ENCODE data around the gene DGKI.

DGKI gene

DNA sequence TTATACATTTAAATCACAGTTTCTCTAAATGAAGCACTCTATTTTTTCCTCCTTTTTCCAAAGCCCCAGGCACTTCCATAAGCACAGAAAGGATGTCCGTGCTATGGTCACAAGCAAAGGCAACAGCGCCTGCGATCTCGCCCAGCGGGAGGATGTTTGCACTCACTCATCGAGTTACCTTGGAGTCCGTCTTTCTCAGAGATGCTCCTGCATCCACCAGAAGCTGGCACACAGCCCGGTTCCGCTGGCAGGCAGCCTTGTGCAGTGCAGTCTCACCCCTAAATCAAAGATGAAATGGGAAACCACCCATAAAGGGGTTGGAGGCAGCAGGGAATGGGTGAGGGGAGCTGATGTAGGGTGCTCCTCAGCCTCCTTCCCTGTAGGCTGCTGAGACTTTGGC lies 451.4 kb downstream of the DGKI start:
- DNase-seq = no peak

DNA sequence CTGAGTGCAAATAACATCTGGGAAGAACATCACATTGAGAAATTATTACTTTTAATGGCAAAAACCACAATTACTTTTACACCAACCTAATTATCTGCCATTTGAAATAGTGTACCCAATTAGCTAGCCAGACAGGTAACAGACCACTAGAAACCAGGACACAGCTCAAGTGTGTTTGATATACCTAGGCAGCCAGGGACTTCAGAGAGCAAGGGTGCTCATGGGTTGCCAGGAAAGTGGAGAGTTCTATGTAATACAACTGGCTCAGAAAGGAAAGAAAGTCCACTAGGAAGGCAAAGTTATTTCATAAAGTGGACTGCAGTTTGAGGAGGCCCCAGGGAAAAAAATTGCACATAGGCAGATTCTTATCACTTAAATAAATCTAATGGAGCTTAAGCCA lies 453.2 kb downstream of the DGKI start:
- no peak for DNase-seq

- DNase-seq = no peak
These were observed 456.7 kb downstream of the DGKI start for GRCh38 chr7:137390076-137390475.

DNA sequence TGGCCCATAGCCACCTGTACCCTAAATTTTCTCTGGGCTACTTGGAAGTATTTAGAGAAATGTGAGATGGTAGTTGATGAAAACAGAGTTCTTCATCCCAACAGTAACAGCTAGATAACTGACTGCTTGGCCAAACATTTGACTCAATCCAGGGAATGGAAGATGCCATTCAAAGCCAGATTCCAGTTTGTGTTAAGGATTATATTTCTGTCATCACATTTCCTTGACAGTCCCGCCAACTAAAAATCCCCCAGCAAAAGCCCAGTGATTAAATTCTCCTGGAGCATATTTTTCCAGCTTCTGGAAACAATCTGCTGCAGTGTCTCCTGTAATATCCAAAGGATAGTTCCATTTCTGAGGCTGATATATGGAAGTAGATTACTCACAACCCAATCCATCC lies 457.9 kb downstream of the DGKI start:
- no peak for DNase-seq

DNA sequence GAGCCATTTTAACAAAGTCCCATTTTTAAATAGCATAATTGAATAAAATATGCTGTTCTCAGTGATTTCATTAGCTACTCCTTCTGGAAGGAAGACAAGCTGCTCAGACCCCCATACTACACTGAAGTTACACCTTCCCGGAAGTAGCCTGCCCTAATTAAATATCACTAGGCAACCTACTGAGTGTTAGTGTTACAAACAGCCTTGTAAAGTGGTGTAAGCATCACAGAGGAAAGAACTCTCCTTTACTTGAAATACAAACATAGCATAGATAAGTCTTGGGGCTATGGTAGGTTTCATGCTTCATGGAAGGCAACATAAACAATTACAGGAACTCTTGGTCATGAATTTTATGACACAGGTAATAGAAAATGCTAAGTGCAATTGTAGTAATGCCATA lies 459.8 kb downstream of the DGKI start:
- no peak for DNase-seq

- no peak for DNase-seq
These were observed 465.7 kb downstream of the DGKI start for GRCh38 chr7:137381045-137381444.

- no peak for DNase-seq
These were observed 473.3 kb downstream of the DGKI start for GRCh38 chr7:137373507-137373906.

GRCh38 chr7:137371616-137372015 lies 475.2 kb downstream of the DGKI start:
- DNase-seq = no peak

GRCh38 chr7:137366995-137367394 lies 479.8 kb downstream of the DGKI start:
- no peak for DNase-seq

DNA sequence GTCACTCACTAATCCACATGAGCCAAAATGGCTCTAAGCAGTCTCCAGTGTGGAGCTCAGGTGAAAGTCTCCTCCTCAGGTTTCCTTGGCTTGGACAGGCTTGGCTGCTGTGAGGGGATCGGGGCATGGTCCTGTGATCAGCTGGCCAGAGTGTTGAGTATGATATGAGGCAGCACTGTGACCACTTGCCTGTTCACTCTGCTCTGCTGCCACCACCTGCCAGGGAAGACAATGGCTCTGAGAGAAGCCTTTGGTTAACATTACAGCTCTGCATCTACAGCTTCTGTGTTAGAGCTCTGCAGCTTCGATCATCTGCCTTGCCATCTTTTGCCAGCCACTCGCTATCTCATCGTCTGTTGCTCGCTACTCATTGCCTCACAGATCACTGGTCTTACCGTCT lies 483.1 kb downstream of the DGKI start:
- DNase-seq = no peak

- DNase-seq = no peak
These were observed 486.6 kb downstream of the DGKI start for GRCh38 chr7:137360087-137360679.

DNA sequence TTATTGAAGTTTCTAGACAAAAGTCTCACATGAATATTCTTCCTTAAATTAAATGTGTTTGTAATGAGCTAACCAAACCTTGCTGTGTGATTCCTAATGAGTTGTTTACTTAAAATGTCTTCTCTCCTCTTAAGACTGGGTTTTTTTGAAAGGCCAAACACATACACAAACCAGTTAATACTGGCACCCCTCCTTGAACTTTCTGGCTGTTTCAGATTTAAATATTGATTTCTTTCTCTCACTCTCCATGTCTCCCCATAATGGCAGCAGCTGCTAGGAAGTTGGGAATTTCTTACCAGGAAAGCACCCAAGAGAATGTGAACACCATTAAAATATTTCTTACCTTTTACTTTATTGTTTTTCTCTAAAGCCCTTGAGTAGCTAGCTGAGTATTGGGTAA lies 491.8 kb downstream of the DGKI start:
- DNase-seq = no peak

DNA sequence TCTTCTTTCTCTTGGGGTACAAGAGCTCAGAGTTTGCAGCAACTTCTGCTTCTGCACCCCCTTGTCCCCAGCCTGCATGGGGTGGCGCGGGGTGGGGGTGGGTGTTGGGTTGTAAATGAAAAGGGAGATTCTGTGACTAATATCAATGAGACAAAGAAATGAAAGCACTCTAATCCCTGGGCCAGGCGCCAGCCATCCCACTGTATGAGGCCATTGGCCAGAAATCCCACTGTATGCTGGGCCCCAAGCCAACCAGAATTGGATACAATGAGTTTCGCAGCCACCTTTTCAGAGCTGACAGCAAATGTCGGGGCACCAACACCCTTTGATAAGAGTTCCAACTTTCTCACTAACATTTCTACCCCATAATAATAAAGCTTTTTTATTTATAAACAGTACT lies 492.4 kb downstream of the DGKI start:
- no peak for DNase-seq

DNA sequence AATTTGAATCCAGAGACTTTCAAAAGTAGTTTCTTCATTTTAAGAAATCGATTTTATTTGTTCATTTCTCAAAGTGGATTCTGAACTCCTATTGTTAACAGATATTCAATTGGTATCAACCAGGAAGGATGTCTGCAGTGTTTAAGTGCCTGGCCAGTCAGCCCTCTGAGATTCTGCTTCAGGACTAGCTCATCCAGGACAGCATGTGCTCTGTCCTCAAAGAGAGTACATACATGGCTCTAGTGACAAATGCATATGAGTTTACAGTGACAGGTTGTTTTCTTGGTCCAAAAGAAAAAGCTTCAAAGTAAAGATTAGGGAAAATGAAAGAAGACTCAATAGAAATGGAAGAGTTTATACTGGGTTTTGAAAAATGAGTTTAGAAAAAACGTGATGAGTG lies 494.8 kb downstream of the DGKI start:
- DNase-seq = no peak

DNA sequence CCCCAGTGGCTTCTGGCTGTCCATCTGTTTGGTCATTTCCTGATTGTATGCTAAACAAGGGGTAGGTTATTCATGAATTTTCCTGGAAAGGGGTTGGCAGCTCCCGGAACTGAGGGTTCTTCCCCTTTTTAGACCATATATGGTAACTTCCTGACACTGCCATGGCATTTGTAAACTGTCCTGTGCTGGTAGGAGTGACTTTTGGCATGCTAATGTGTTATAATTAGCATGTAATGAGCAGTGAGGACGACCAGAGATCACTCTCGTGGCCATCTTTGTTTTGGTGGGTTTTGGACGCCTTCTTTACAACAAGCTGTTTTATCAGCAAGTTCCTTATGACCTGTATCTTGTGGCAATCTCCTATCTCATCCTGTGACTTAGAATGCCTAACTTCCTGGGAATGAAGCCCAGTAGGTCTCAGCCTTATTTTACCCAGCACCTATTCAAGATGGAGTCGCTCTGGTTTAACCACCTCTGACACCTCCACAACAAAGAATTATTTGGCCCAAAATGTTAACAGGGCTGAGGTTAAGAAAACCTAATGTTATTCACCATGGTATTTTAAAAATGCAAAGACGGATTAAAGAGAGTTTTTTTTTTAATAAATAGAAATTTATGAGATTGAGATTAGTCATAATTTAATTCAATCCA lies 500.9 kb downstream of the DGKI start:
- no peak for DNase-seq

DNA sequence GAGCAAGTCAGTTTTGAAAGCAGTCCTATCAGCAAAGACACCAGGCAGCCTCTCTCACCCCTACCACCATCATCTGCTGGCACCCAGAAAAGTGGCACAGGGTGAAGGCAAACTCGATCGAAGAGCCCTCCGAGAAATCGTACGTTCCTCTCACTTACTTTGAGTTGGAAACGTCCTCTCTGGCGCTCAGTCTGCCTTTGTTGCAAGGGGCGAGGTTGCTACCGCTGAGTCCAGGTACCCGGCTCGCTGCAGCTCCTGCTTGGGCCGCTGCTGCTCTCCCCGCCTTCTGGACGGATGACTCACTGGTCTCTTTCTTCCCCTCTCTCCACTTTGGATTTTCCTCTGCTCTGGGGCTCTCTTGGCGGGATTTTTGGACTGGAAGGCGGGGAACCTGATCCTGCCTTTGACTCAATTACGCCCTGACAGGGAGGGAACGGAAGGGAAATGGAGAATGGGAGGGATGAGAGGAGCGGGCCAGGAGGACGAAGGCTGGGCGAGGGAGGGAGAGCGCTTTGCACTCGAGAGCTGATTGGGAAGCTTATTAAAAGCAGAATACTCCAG lies 503.4 kb downstream of the DGKI start, which contains the start of gene PTN:
TSS of gene PTN (minus strand) at position 453 of the 561 bp plus-strand sequence. CDS start 88,760 bp downstream, outside the sequence.
- DNase-seq = peak; percentile 85

DNA sequence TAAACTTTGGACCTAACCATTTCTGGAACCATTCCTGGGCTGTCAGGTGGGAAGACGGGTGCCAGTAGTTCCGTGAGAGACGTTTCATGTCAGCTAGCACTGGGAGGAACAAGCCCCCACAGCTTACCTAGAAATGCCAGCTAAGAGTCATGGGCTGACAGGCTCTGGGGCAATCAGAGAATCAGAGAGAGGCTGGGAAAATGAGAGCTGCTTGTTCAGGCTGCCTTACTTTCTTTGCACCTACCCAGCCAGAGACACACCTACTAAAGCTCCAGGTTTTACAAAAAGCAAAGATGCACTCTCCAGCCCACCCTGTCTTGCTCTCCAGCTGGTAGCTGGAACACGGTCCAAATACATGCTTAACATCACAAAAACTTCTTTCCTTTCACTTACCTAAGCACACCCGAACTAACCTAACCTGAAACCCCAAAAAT lies 503.9 kb downstream of the DGKI start:
- DNase-seq = no peak

DNA sequence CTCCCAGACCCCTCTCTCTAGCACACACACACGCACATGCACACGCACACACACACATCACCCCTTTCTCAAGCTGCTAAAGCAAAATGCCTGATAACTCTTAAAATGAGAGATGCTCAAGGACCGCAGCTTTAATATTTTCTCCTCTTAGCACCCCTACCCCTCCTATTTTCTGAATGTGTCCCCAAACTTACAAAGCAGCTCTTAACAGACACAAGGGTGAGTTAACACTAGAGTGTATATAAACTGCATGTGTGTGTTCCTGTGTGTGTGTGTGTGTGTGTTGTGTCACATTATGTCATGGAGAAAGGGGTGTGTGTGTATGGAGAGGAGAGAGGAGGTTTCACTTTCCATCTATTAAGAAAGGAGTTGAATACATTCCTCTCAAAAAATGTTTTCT lies 504.5 kb downstream of the DGKI start:
- no peak for DNase-seq

GRCh38 chr7:137337902-137338301 lies 508.9 kb downstream of the DGKI start:
- DNase-seq = no peak

- no peak for DNase-seq
These were observed 511.0 kb downstream of the DGKI start for GRCh38 chr7:137335814-137336213.

GRCh38 chr7:137331378-137331777 lies 515.4 kb downstream of the DGKI start:
- DNase-seq = no peak
